Hematopoietic multipotent progenitor cell treated with erythropoietin and hydrocortisone succinate and interleukin-3 and kit ligand, for 17 days (in vitro differentiated cells): ENCODE measurements around the gene CAMK2A.
"Not testable (repeated sequence)": the region's sequence is repeated elsewhere in the genome, so short reads cannot be mapped to it uniquely, and the experiment has no call there.

ENCODE experiments used
- DNase-seq: peaks from one replicate; pipeline ENCODE4 v3.0.0-alpha.2; 2015; ENCODE audit warnings: low spot score

Gene CAMK2A

GRCh38 chr5:150236313-150236712 lies 53.3 kb downstream of the CAMK2A start:
- DNase-seq, result no peak

GRCh38 chr5:150235500-150235854 lies 54.1 kb downstream of the CAMK2A start:
- DNase-seq, result no peak

GRCh38 chr5:150234576-150235499 lies 54.7 kb downstream of the CAMK2A start:
- DNase-seq, result no peak

- not testable (repeated sequence) for DNase-seq
Measured at GRCh38 chr5:150233706-150234105, 55.9 kb downstream of the CAMK2A start.

- DNase-seq, result no peak
Measured at GRCh38 chr5:150230842-150231241, 58.7 kb downstream of the CAMK2A start.

- DNase-seq, result no peak
Measured at GRCh38 chr5:150229571-150229970, 60.0 kb downstream of the CAMK2A start.

GRCh38 chr5:150227606-150228273 lies 61.8 kb downstream of the CAMK2A start:
- DNase-seq, result no peak

- no peak for DNase-seq
Measured at GRCh38 chr5:150227036-150227435, 62.5 kb downstream of the CAMK2A start.

DNA sequence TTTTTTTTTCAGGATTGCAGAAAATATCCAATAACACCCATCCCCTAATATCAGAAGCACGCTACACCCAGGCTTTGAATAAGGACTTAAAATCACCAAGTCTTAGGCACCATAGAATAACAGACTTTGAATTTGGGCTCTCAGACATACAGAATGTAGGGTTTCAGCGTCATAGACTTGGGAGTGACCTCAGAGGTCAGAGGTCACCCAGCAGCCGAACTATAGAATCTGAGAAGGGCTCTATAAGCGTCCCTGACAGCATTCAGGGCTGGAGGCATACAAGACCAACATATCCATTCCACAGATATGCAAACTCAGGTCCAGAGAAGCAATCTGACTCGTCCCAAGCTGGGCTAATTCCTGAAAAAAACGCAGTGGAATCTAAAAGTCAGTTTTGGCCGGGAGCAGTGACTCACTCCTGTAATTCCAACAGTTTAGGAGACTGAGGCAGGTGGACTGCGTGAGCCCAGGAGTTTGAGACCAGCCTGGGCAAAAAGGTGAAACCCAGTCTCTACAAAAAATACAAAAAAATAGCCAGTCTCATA lies 65.0 kb downstream of the CAMK2A start:
- no peak for DNase-seq

- no peak for DNase-seq
Measured at GRCh38 chr5:150223474-150223873, 66.1 kb downstream of the CAMK2A start.

- no peak for DNase-seq
Measured at GRCh38 chr5:150222906-150223305, 66.7 kb downstream of the CAMK2A start.

GRCh38 chr5:150221471-150221870 lies 68.1 kb downstream of the CAMK2A start:
- no peak for DNase-seq

DNA sequence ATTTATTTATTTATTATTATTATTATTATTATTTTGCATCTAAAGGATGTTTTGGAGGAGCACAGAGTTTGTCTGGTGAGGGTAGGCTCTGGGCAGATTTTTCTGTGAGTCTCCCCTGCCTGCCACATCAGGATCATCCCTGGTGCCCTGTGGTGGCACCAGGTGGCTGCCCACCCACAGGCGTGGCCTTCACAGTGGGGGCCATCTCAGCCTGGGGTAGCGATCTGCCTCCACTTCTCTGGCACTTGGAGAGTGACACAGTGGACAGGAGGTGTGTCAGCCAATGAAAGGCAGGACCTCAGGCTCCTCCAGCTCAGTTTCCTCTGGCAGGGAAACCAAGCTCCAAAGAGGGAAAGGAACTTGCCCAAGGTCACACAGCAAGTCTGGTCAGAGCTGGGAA lies 69.7 kb downstream of the CAMK2A start:
- no peak for DNase-seq

- no peak for DNase-seq
Measured at GRCh38 chr5:150219142-150219541, 70.4 kb downstream of the CAMK2A start.

DNA sequence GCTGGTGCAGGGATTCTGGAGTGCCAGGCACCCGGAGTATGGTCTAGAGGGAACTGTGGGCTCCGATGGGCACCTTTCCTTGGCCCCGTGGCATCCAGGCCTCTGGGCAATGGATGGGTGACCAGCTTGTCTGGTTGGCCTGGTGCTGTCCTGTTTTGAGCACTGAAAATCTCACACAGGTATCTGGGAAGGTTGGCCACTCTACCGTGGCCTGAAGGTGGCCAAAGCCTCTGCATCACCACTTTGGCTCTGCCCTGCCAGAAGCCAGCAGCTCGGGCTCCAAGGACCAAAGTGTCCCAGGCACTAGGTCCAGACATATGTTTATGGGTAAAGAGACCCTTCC lies 70.9 kb downstream of the CAMK2A start:
- no peak for DNase-seq

DNA sequence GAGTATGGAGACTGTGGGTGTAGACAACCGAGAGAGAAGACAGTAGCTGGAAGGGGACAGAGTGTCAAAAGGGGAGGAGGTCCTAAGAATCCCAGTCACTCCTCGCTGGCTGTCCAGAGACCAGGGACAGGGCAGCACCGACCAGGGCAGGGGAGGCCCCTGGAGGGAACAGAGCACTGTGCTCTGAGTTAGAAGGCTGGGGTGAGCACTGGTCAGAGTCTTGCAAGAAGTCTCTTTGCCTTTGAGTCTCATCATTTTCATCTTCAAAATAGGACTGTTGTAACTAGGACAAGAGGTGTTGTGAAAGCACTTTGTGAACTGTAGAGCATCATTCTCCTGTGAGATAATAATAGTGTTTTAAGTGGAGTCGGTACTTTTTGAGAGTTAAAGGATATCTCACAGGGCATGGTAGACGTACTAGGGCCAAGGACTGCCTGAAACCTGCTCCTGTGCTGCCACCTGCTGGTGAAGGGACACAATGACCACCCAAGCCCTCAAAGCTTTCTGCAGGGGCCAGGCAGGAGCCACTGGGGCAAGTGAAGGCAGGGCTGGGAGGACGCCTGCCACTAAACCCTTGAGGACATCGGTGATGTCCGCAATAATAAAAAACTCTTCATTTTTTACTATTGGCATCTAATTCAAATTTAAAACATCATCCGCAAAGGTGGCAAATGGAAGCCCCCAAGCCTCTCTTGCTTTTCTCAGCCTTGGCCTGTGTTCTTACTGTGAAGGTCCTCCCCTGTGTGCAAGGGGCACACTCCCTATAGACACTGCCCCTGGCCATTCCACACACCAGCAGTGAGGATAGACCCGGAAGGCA lies 71.5 kb downstream of the CAMK2A start:
- DNase-seq, result peak; percentile 86

- DNase-seq, result no peak
Measured at GRCh38 chr5:150217038-150217437, 72.5 kb downstream of the CAMK2A start.

DNA sequence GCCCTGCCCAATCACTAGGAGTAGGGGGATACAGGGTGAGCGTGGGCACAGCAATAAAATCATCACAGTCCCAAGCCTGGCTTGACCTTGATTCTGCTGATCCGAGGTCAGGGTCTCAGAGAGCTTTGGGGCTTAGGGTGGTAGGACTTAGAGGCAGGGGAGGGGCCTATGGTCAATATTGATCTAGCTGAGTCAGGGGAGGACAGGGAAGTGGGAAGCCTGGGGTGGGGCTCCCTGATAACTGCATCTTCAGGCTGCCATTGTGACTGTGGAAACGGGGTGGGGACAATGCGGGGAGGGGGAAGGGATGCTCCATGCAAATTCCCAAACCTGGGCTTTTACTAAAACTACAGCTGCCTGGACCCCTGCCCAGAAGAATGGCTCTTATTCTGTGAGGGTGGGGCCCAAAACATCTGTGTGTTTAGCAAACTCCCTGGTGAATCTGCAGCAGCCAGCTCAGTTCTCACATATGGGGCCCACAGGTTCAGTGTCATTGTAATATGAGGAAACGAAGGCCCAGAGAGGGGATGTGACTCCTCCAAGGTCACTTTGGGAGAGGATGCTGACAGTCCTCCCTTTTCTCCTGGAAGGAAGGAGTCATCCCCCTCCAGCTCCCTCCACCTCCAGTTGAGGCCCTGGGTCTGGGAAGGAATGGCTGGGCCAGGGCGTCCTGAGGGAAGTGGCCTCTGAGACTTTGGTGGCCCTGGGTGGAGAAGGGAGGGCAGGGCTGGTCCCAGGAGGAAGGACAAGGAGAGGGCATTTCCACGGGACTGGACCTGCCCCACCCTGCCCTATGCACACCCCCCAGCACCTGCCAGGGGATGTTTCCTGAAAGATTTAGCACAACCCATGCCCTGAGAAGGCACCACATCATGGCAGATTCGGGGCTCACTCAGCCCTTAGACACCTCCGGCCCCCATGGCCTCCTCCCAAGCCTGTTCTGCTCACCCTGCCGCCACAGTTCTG lies 73.3 kb downstream of the CAMK2A start:
- no peak for DNase-seq

DNA sequence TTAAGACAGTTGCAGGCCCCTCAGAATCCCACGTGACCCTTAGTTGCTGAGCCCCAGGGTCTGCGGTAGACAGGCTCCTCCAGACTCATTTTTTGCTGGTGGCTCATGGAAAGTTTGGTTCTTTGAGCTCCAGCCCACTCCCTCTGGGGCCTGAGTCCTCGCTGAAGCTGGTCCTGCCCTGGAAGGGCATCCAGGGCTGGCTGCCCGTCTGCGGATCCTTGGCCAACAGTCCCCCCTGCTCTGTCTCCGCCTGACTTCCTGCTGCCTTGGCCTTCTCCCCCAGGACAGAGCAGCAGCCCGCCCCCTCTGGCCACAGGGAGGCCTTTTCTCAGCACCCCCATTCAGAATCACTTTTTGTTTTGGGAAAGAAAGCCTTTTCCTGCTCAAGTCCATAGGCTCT lies 75.3 kb downstream of the CAMK2A start:
- no peak for DNase-seq

DNA sequence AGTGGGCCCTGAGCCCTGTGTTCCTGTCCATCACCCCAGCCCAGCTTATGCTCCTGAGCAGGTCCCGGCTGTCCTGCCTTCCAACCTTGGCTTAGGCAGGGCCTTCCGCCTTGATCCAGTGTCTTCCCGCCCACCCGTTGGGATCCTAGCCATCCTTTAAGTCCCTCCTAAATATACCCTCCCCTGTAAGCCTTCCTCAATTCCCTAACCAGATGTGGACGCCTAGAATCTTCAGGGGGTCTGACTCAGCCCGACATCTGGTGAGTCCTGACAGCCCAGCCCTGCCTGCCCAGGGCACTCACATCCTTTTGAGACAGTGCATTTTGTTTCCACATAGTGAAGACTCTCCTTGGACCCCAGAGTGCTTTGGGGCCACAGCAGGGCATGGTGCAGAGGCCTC lies 76.0 kb downstream of the CAMK2A start:
- DNase-seq, result no peak
